Endodermal cell (in vitro differentiated cells): Measurements from ENCODE around the gene SOX6. TPM values are rescaled to one million over a fixed set of nuclear protein-coding genes. Genes with fewer than 3 reads are reported as not detected.

ENCODE experiments used
- DNase-seq: peaks from one replicate; pipeline ENCODE4 v3.0.0-alpha.2; 2017
- H3K27ac ChIP-seq: 2 replicates; pipeline ENCODE4 v1.5.1; 2013; ENCODE audit warnings: mild to moderate bottlenecking, low read depth, low read length, moderate library complexity
- H3K27me3 ChIP-seq: 2 replicates; pipeline ENCODE4 v1.6.1; 2013; ENCODE audit warnings: mild to moderate bottlenecking, low read length, moderate library complexity; ENCODE audit not compliant: insufficient read depth, control insufficient read depth, poor library complexity, severe bottlenecking
- H3K36me3 ChIP-seq: 2 replicates; pipeline ENCODE4 v1.7.0; 2013; ENCODE audit warnings: mild to moderate bottlenecking, low read length, moderate library complexity; ENCODE audit not compliant: control insufficient read depth, insufficient read depth
- H3K4me1 ChIP-seq: one replicate; pipeline ENCODE4 v1.7.0; 2013; ENCODE audit warnings: low read length; ENCODE audit not compliant: control insufficient read depth, insufficient read depth
- H3K4me3 ChIP-seq: 2 replicates; pipeline ENCODE4 v1.5.1; 2013; ENCODE audit warnings: mild to moderate bottlenecking, low read length, moderate library complexity
- H3K9ac ChIP-seq: 2 replicates; pipeline ENCODE4 v1.6.1; 2013; ENCODE audit warnings: mild to moderate bottlenecking, low read length, moderate library complexity; ENCODE audit not compliant: poor library complexity, severe bottlenecking; ENCODE audit errors: extremely low read depth
- H3K9me3 ChIP-seq: 2 replicates; pipeline ENCODE4 v1.6.1; 2013; ENCODE audit warnings: mild to moderate bottlenecking, low read length, moderate library complexity; ENCODE audit not compliant: control insufficient read depth
- H3K27ac Mint-ChIP-seq: 2 replicates; pipeline ENCODE4 v1.8.0; 2020; ENCODE audit warnings: mixed read lengths
- H3K27me3 Mint-ChIP-seq: 2 replicates; pipeline ENCODE4 v1.8.0; 2021; ENCODE audit warnings: mild to moderate bottlenecking, mixed read lengths; ENCODE audit not compliant: insufficient read depth
- H3K36me3 Mint-ChIP-seq: 2 replicates; pipeline ENCODE4 v1.8.0; 2020; ENCODE audit warnings: low read depth, mixed read lengths
- H3K4me1 Mint-ChIP-seq: 2 replicates; pipeline ENCODE4 v1.8.0; 2020; ENCODE audit warnings: mixed read lengths
- H3K4me3 Mint-ChIP-seq: 2 replicates; pipeline ENCODE4 v1.8.0; 2020; ENCODE audit warnings: mild to moderate bottlenecking, moderate library complexity, mixed read lengths
- H3K9me3 Mint-ChIP-seq: 2 replicates; pipeline ENCODE4 v1.8.0; 2020; ENCODE audit warnings: mild to moderate bottlenecking, mixed read lengths
- CTCF ChIP-seq: fragments of 200-600 bp; sonication (generic); conservative IDR thresholded peaks from 2 replicates; pipeline ENCODE4 v1.5.0; 2021; ENCODE audit warnings: antibody characterized with exemption, mild to moderate bottlenecking
- WGBS, 2 experiments: methylation state at CpG; one replicate each; pipeline versions ENCODE4 v1.1.5 to v1.1.7; 2013; ENCODE audit warnings: missing lambda C conversion rate in 2 of 2, mixed read lengths in 1 of 2; ENCODE audit not compliant: insufficient coverage in 1 of 2, insufficient read length in 1 of 2; 5-methylcytosine and 5-hydroxymethylcytosine counted together
- total RNA-seq, 2 donors: library from RNA; stranded (reverse); fragmentation: NEBNext Ultra II Directional in 1 of 2; extraction: Animal tissue kit (Norgen Biotek cat#: 25700) in 1 of 2; gene quantifications; 2 replicates in 1 of 2; 3 replicates in 1 of 2; pipeline ENCODE4 v1.2.1, GENCODE V29; 2021

The SOX6 gene
- total RNA-seq, 2 donors from 2014 or later, result 0.13 to 0.20 TPM

GRCh38 chr11:16186680-16187079, 169.7 kb downstream of the SOX6 start:
- H3K27ac Mint-ChIP-seq, result no peak overlapping the region
- no peak for TF ChIP-seq CTCF
- H3K9me3 Mint-ChIP-seq, result no peaks in the 10 kb centered on the region
- 93 to 94% methylated on average over 8 of the region's 8 CpGs for WGBS, 2 experiments
- no peak for DNase-seq
- no peaks in the 10 kb centered on the region for H3K36me3 Mint-ChIP-seq
- Histone ChIP-seq H3K27ac (no peak overlapping the region), H3K9ac (no peak overlapping the region), H3K9me3 (no peaks in the 10 kb centered on the region), H3K4me3 (no peak overlapping the region), H3K4me1 (peaks cover 5% of the 10 kb centered on the region), H3K36me3 (no peaks in the 10 kb centered on the region), H3K27me3 (no peaks in the 10 kb centered on the region)
- H3K4me3 Mint-ChIP-seq, result no peak overlapping the region
- peaks cover 15% of the 10 kb centered on the region for H3K4me1 Mint-ChIP-seq
- no peaks in the 10 kb centered on the region for H3K27me3 Mint-ChIP-seq

- Histone ChIP-seq H3K27me3 (no peaks in the 10 kb centered on the region), H3K9ac (no peak overlapping the region), H3K36me3 (no peaks in the 10 kb centered on the region), H3K4me1 (peaks cover 5% of the 10 kb centered on the region), H3K4me3 (no peak overlapping the region), H3K9me3 (no peaks in the 10 kb centered on the region), H3K27ac (no peak overlapping the region)
- peaks cover 23% of the 10 kb centered on the region for H3K4me1 Mint-ChIP-seq
- no peaks in the 10 kb centered on the region for H3K36me3 Mint-ChIP-seq
- no peak overlapping the region for H3K4me3 Mint-ChIP-seq
- no peaks in the 10 kb centered on the region for H3K9me3 Mint-ChIP-seq
- no peaks in the 10 kb centered on the region for H3K27me3 Mint-ChIP-seq
- TF ChIP-seq CTCF, result no peak
- H3K27ac Mint-ChIP-seq, result peak overlapping the region; percentile 46
- DNase-seq, result no peak
Measured at GRCh38 chr11:16185042-16185441, 171.3 kb downstream of the SOX6 start.

GRCh38 chr11:16184588-16184987, 171.8 kb downstream of the SOX6 start:
- WGBS, 2 experiments, result 42% methylated on average over 1 of the region's 1 CpG; no CpG with 5 or more reads in 1 of the 2 experiments
- H3K9me3 ChIP-seq, result no peaks in the 10 kb centered on the region
- no peaks in the 10 kb centered on the region for H3K36me3 Mint-ChIP-seq
- no peak overlapping the region for H3K4me3 Mint-ChIP-seq
- H3K4me3 ChIP-seq, result no peak overlapping the region
- H3K9ac ChIP-seq, result no peak overlapping the region
- H3K9me3 Mint-ChIP-seq, result no peaks in the 10 kb centered on the region
- no peaks in the 10 kb centered on the region for H3K27me3 ChIP-seq
- peak; percentile 52 for DNase-seq
- no peaks in the 10 kb centered on the region for H3K36me3 ChIP-seq
- no peak for TF ChIP-seq CTCF
- no peaks in the 10 kb centered on the region for H3K27me3 Mint-ChIP-seq
- H3K4me1 ChIP-seq, result peaks cover 5% of the 10 kb centered on the region
- peak overlapping the region; percentile 46 for H3K27ac Mint-ChIP-seq
- no peak overlapping the region for H3K27ac ChIP-seq
- H3K4me1 Mint-ChIP-seq, result peaks cover 26% of the 10 kb centered on the region
